ENCODE results near the gene CELF2. TPM values are rescaled to one million over a fixed set of nuclear protein-coding genes. Genes with fewer than 3 reads are reported as not detected.
A peak's percentile ranks its signal among the peaks of the same experiment; 100 is the strongest.

Gene CELF2
- total and polyA plus RNA-seq, 9 of the 15 experiments (the other 6 are each of a cell fraction or from before 2014, with no cell fraction given) = 4.0 to 20.3 (median 11.1) TPM

GRCh38 chr10:11145495-11145855 lies 127.8 kb downstream of the CELF2 start (continued):
- TF ChIP-seq ZHX1 (conservative IDR thresholded peaks at IDR 0.05; ENCODE audit: low read length) (no peak), CAMTA2 (CRISPR knock-in tag; conservative IDR thresholded peaks at IDR 0.05) (no peak), HOXB6 (CRISPR knock-in tag; IDR thresholded peaks at IDR 0.05; ENCODE audit: borderline replicate concordance) (no peak), ZBTB17 (CRISPR knock-in tag; IDR thresholded peaks at IDR 0.05) (peak; percentile 57; the same call in 1 of the 2 replicates), ZNF449 (CRISPR knock-in tag; IDR thresholded peaks at IDR 0.05) (0 out of 2 replicates have a peak, but pooled peaks have one; percentile 25), SMAD1 (IDR thresholded peaks at IDR 0.05; ENCODE audit: low read depth, low read length, partially characterized antibody) (no peak), ZKSCAN3 (CRISPR knock-in tag; IDR thresholded peaks at IDR 0.05) (no peak), RCOR1 (IDR thresholded peaks at IDR 0.05; ENCODE audit: borderline replicate concordance in 1 of 2, low read depth in 2 of 2, low read length in 2 of 2) (0 out of 4 replicates have a peak, but pooled peaks of 1 of the 2 experiments have one; percentile 7), ZNF175 (CRISPR knock-in tag; IDR thresholded peaks at IDR 0.05; ENCODE audit: low read depth) (no peak), ZNF668 (CRISPR knock-in tag; IDR thresholded peaks at IDR 0.05) (no peak), HMGXB4 (CRISPR knock-in tag; IDR thresholded peaks at IDR 0.05) (no peak), NUFIP1 (IDR thresholded peaks at IDR 0.05; ENCODE audit: partially characterized antibody) (no peak), ESRRA (IDR thresholded peaks at IDR 0.05; ENCODE audit: borderline replicate concordance, low read depth) (no peak), ZNF77 (CRISPR knock-in tag; IDR thresholded peaks at IDR 0.05) (no peak), CEBPB (tag; IDR thresholded peaks at IDR 0.05) (no peak), BDP1 (IDR thresholded peaks at IDR 0.05; ENCODE audit: insufficient read depth, insufficient read length) (no peak), CXXC5 (CRISPR knock-in tag; IDR thresholded peaks at IDR 0.05) (peak; percentile 25; the same call in 1 of the 2 replicates), GABPA (tag; conservative IDR thresholded peaks at IDR 0.05; ENCODE audit: low read depth) (peak; percentile 74), SOX6 (IDR thresholded peaks at IDR 0.05) (no peak), ZBTB5 (IDR thresholded peaks at IDR 0.05) (no peak)

All from K562 (cell line).